Activated CD8-positive, alpha-beta T cell treated with anti-CD3 and anti-CD28 coated beads, Interleukin-2, amount 10 ng/mL, durations not matched to agents 7 days and 5 days (primary cell): Measurements from ENCODE around the gene NEK10. TPM values are rescaled to one million over a fixed set of nuclear protein-coding genes. Genes with fewer than 3 reads are reported as not detected.
"Not testable (repeated sequence)": the region's sequence is repeated elsewhere in the genome, so short reads cannot be mapped to it uniquely, and the experiment has no call there.

Experiments used
- ATAC-seq: fragments of 150-1000 bp; cut with Tn5 transposase; one replicate; pipeline ENCODE4 v1.10.0; 2021; ENCODE audit warnings: moderate library complexity
- CTCF ChIA-PET: fragments of 350-600 bp; sonication (Branson Sonifier 250); formaldehyde crosslinking; loops from one replicate; lab custom pipeline; 2021; ENCODE audit warnings: antibody characterized with exemption; lab: Charles Lee
- POLR2A ChIA-PET: fragments of 350-600 bp; sonication (Branson Sonifier 250); formaldehyde crosslinking; loops from one replicate; lab custom pipeline; 2021; ENCODE audit warnings: antibody characterized with exemption; lab: Charles Lee
- DNase-seq: peaks from one replicate; pipeline ENCODE4 v3.0.0-alpha.2; 2020
- H3K27ac Mint-ChIP-seq: one replicate; pipeline ENCODE4 v1.8.0; 2021; ENCODE audit warnings: mild to moderate bottlenecking, mixed read lengths
- H3K27me3 Mint-ChIP-seq: one replicate; pipeline ENCODE4 v1.8.0; 2021; ENCODE audit warnings: low read depth, mixed read lengths
- H3K36me3 Mint-ChIP-seq: one replicate; pipeline ENCODE4 v1.8.0; 2021; ENCODE audit warnings: low read depth, mixed read lengths
- H3K4me1 Mint-ChIP-seq: one replicate; pipeline ENCODE4 v1.8.0; 2021; ENCODE audit warnings: low read depth, mixed read lengths
- H3K4me3 Mint-ChIP-seq: one replicate; pipeline ENCODE4 v1.8.0; 2021; ENCODE audit warnings: mild to moderate bottlenecking, mixed read lengths
- H3K9me3 Mint-ChIP-seq: one replicate; pipeline ENCODE4 v1.8.0; 2022; ENCODE audit warnings: mixed read lengths; ENCODE audit not compliant: insufficient read depth
- total RNA-seq, 2 experiments: library from RNA; stranded (reverse); gene quantifications; one replicate each; pipeline ENCODE4 v1.2.3, GENCODE V29; 2021

The NEK10 gene
- total RNA-seq, 2 experiments from 2014 or later, result 0.74 to 0.81 TPM

DNA sequence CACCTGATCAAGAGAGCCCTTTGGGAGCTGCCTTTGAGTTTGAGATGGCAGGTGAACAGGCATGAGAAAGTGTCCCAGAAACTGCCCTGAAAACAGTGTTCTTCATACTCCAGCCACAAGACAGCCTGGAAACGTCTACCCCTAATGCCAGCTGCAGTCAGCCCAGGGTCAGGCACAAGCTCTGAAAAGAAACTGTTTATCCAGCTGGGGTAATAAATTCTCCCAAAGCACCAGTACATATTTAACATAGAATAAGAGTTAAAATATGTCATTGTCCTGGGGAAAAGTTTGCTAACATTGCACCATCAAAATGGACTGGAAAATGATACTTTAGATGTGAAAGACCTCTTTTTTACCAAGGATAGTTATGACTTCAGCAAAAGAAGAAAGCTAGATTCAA is 66.3 kb downstream of the NEK10 start:
- Mint-ChIP-seq H3K9me3 (peaks cover 3% of the 10 kb centered on the region), H3K4me3 (no peak overlapping the region)
- CTCF ChIA-PET, result interaction anchor here (1.0 to 1.6 kb wide), 2 partner anchors 164 to 379 kb away, joined by 3 read pairs; no protein-coding TSS in a partner anchor

DNA sequence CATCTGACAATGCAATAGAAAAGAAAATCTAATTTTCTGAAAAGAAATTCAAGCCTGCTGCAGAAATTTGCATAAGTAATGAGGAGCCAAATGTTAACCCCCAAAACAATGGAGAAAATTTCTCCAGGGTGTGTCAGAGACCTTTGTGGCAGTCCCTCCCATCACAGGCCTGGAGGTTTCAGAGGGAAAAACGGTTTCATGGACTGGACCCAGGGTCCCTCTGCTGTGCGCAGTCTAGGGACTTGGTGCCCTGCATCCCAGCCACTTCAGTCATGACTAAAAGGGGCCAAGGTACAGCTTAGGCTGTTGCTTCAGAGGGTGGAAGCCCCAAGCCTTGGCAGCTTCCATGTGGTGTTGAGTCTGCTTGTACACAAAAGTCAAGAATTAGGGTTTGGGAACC is 70.2 kb downstream of the NEK10 start:
- H3K4me3 Mint-ChIP-seq, POLR2A ChIA-PET, H3K36me3 Mint-ChIP-seq, H3K27ac Mint-ChIP-seq, H3K4me1 Mint-ChIP-seq, DNase-seq, H3K27me3 Mint-ChIP-seq, CTCF ChIA-PET, ATAC-seq, H3K9me3 Mint-ChIP-seq: not testable (repeated sequence)

More for the DNA sequence above, 66.3 kb downstream of the NEK10 start:
- DNase-seq, result no peak
- Mint-ChIP-seq H3K27ac (no peak overlapping the region), H3K4me1 (no peaks in the 10 kb centered on the region), H3K27me3 (no peaks in the 10 kb centered on the region), H3K36me3 (peaks cover 1% of the 10 kb centered on the region)
- POLR2A ChIA-PET, result no interaction called here
- no peak for ATAC-seq

DNA sequence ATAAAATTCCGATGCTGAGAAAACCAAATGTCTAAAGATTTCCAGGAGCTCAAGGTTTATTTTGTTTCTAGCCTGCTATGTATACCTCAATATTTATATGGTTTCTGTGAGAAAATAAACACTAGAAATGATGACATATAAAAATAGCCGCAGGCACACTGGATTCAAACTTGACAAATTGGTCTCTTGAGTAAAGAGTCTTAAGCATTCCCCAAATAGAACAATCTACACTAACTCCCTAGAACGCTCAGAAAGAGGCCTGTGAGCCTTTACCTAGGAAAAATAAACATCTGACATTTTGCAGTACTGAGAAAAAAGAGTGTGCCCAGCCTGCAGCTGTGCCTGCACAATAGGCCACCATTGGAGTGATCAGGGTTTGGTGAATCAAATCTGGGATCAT is 75.2 kb downstream of the NEK10 start:
- ChIA-PET CTCF (interaction anchor here (0.9 kb wide), 1 partner anchor 36 kb away, joined by 3 read pairs; no protein-coding TSS in a partner anchor), POLR2A (no interaction called here)
- Mint-ChIP-seq H3K4me3 (no peak overlapping the region), H3K36me3 (peaks cover 1% of the 10 kb centered on the region), H3K9me3 (no peaks in the 10 kb centered on the region), H3K4me1 (no peaks in the 10 kb centered on the region), H3K27ac (no peak overlapping the region), H3K27me3 (no peaks in the 10 kb centered on the region)
- DNase-seq (no peak), ATAC-seq (no peak)

DNA sequence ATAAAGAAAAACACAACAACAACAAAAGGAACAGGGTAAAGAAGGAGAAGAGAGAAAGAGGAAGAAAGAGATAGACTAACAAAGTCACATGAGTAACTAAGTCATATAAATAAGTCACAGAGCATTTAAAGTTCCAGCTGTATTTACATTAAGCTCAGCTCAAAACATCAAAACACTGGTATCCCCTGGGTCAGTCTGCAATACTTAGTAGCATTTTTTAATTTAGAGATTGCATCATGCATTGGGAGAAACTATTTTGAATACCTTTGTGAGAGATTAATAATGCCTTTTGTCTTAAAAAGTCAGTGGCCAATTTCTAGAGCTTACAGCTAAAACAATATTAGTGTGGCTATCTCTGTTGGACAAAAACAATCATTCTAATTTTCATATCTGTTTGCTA is 78.4 kb downstream of the NEK10 start:
- DNase-seq, result no peak
- Mint-ChIP-seq H3K4me1 (no peaks in the 10 kb centered on the region), H3K36me3 (peaks cover 2% of the 10 kb centered on the region), H3K27me3 (no peaks in the 10 kb centered on the region), H3K4me3 (no peak overlapping the region), H3K9me3 (no peaks in the 10 kb centered on the region), H3K27ac (no peak overlapping the region)
- ATAC-seq, result no peak
- ChIA-PET CTCF (no interaction called here), POLR2A (no interaction called here)

DNA sequence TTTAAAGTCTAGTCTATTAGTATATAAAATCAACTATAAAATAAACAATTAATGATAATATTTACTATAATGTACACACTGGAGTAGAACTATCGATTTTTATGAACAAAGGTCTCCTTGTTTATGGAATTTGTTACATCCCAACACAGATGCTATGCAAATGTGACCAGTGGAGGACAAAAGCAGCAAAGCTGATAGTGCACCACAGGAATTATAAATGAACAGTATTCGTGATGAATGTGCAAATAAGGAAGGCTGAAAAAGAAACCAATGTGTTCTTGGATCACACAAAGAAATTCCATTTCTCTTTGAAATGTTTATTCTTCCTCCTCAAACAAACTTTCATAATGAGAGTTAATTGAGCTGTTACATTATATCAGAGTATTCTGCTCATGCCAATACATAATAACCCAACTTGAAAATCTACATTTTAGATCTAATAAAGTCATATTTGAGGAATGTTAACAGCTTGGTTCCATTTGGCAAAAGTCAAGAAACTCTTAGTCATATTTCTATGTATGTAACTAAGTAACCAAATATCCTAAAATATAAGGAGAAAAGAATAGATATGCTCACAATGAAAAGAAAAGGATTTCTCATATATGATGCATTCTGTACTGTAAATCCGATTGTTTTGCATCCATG is 79.3 kb downstream of the NEK10 start:
- Mint-ChIP-seq H3K9me3 (no peaks in the 10 kb centered on the region), H3K27me3 (no peaks in the 10 kb centered on the region), H3K36me3 (peaks cover 2% of the 10 kb centered on the region), H3K27ac (no peak overlapping the region), H3K4me3 (no peak overlapping the region), H3K4me1 (no peaks in the 10 kb centered on the region)
- DNase-seq, result no peak
- ChIA-PET CTCF (no interaction called here), POLR2A (no interaction called here)
- ATAC-seq, result no peak

DNA sequence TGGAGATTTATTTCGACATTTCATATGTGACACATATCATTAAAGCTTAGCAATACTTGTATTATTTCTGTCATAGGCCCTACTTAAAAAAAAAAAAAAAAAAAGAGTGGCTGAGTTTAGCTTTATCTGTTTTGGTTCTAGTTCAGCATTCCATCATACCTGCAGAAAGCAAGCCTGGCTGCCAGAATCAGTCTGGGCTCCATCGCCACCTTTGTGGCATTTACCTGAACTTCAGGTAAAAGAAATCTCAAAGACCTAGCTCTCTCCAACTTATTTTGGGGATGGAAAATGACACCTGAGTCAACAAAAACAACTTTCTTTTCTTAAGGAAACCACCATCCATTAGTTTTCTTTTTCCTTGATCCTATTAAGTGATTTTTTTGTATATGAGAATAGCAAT is 82.1 kb downstream of the NEK10 start:
- ChIA-PET CTCF (no interaction called here), POLR2A (no interaction called here)
- no peak overlapping the region for H3K27ac Mint-ChIP-seq
- H3K4me1 Mint-ChIP-seq, result no peaks in the 10 kb centered on the region
- H3K36me3 Mint-ChIP-seq, result peaks cover 2% of the 10 kb centered on the region
- no peak for DNase-seq
- H3K27me3 Mint-ChIP-seq, result no peaks in the 10 kb centered on the region
- no peaks in the 10 kb centered on the region for H3K9me3 Mint-ChIP-seq
- H3K4me3 Mint-ChIP-seq, result no peak overlapping the region
- no peak for ATAC-seq

DNA sequence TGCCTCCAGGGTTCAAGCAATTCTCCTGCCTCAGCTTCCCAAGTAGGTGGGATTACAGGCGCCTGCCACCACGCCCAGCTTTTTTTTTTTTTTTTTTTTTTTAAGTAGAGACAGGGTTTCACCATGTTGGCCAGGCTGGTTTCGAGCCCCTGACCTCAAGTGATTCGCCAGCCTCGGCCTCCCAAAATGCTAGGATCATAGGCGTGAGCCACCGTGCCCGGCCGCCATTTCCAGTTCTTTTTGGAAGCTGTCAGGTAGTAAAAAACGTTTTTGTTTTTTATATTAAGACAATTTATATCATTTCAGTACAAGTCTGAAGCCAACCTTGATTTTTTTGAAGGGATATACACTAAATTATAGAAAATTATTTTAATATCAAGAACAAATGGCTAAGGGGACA is 82.7 kb downstream of the NEK10 start:
- H3K27me3 Mint-ChIP-seq, CTCF ChIA-PET, H3K27ac Mint-ChIP-seq: not testable (repeated sequence)

DNA sequence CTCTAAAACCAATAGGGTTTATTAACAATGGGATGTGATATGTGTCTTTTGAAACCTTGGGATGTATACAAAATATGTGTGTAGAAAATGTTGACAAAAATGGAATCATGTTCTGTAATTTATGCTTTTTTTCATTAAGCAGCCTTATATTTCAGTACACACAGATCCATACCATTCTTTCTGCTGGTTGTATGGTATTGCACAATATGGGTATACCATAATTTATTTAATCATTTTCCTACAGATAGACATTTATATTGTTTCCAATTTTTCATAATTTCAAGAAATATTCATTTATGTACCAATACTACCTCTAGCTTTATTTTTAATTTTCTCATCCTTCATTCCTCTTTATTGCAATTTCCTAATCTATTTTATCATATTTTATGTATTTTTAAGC is 83.5 kb downstream of the NEK10 start:
- Mint-ChIP-seq H3K4me3 (no peak overlapping the region), H3K27me3 (no peaks in the 10 kb centered on the region), H3K36me3 (peaks cover 2% of the 10 kb centered on the region), H3K9me3 (no peaks in the 10 kb centered on the region), H3K4me1 (no peaks in the 10 kb centered on the region), H3K27ac (no peak overlapping the region)
- ATAC-seq (no peak), DNase-seq (no peak)
- CTCF ChIA-PET, result no interaction called here
- POLR2A ChIA-PET, result no interaction called here

More for the DNA sequence above, 82.7 kb downstream of the NEK10 start:
- H3K4me1 Mint-ChIP-seq, H3K4me3 Mint-ChIP-seq, H3K9me3 Mint-ChIP-seq, POLR2A ChIA-PET, ATAC-seq, DNase-seq, H3K36me3 Mint-ChIP-seq: not testable (repeated sequence)

DNA sequence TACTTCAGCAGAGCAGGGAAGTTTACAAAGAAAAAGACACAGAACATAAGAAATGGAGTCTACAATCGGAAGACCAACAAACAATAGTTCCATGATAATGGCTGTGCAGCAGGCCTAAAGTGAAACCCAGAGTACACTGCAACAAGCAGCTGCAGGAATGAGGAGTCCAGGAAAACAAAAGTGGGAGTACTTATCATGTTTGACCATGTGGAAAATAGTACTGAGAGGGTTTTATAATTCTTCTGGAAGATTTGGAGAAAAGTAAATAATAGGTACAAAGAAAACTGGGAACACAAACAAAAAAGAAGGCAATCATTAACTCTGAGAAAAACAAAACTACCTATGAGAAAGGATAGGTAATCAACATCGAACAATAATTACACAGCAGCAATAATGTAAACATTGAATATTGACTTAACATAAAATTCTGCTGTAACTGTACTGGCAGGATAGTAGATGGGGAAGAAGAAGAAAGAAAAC is 87.5 kb downstream of the NEK10 start:
- H3K4me1 Mint-ChIP-seq, result no peaks in the 10 kb centered on the region
- no peaks in the 10 kb centered on the region for H3K27me3 Mint-ChIP-seq
- POLR2A ChIA-PET, result no interaction called here
- H3K4me3 Mint-ChIP-seq, result no peak overlapping the region
- H3K27ac Mint-ChIP-seq, result no peak overlapping the region
- no peak for DNase-seq
- H3K36me3 Mint-ChIP-seq, result no peaks in the 10 kb centered on the region
- no peaks in the 10 kb centered on the region for H3K9me3 Mint-ChIP-seq
- no peak for ATAC-seq
- CTCF ChIA-PET, result no interaction called here

DNA sequence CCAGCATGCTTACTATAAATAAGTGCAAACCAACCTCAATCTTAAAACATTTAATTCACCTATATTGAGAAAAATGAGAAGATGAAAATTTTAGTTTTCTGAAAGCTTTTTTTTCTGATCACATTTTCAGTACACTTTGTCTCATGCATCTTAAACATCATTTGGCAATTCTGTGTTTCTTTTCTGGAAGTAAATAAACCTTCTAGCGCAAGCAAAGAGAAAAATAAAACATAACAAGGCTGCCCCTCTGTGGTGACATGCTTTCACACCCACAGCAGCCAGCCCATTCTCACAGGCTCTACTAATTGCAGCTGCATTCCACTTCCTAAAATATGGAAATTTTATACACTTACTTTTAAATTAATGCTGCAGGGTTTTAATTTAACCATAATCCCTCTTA is 90.1 kb downstream of the NEK10 start:
- ATAC-seq, result no peak
- no peaks in the 10 kb centered on the region for H3K9me3 Mint-ChIP-seq
- CTCF ChIA-PET, result interaction anchor here (1.1 kb wide), 1 partner anchor 402 kb away, joined by 3 read pairs; no protein-coding TSS in a partner anchor

DNA sequence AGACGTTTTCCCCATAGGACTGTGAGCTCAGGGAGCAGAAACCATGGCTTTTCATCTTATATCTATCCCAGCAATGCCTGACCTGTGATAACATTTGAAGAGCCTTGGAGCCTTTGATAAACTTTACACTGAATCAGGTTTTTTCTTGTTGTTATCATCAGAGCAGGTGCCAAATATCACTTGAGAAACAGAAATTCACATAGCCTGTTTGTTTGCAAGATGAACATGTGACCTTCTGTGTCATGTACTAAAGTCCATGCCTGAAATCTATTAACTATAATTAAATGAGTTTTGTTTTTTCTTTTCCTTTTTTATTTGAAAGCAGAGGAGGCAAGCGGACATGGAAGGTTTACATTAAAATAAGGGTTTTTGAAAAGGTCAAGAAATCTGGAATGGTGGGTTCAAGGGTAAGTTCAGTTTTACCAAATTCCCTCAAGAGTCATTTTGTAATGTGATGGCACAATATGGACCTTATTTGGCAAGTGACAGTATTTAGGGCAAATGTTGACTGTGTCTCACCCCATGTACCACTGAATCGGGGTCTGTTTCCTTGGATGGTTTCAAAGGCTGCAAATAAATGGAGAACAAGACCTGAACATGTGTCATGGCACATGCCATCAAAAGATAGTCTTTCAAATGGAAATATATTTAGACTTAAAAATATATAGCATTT is 90.7 kb downstream of the NEK10 start:
- H3K9me3 Mint-ChIP-seq, result no peaks in the 10 kb centered on the region
- no peak for DNase-seq
- H3K27me3 Mint-ChIP-seq, result no peaks in the 10 kb centered on the region
- no peak overlapping the region for H3K4me3 Mint-ChIP-seq
- ChIA-PET CTCF (interaction anchor here (1.1 kb wide), 1 partner anchor 403 kb away, joined by 3 read pairs; no protein-coding TSS in a partner anchor), POLR2A (interaction anchor here (0.6 kb wide), 1 partner anchor 967 kb away, joined by 3 read pairs; no protein-coding TSS in a partner anchor)
- H3K36me3 Mint-ChIP-seq, result no peaks in the 10 kb centered on the region
- H3K27ac Mint-ChIP-seq, result no peak overlapping the region
- no peaks in the 10 kb centered on the region for H3K4me1 Mint-ChIP-seq
- no peak for ATAC-seq

More for the DNA sequence above, 90.1 kb downstream of the NEK10 start:
- no peaks in the 10 kb centered on the region for H3K36me3 Mint-ChIP-seq
- no peak for DNase-seq
- H3K27me3 Mint-ChIP-seq, result no peaks in the 10 kb centered on the region
- POLR2A ChIA-PET, result no interaction called here
- H3K27ac Mint-ChIP-seq, result no peak overlapping the region
- H3K4me1 Mint-ChIP-seq, result no peaks in the 10 kb centered on the region
- no peak overlapping the region for H3K4me3 Mint-ChIP-seq

DNA sequence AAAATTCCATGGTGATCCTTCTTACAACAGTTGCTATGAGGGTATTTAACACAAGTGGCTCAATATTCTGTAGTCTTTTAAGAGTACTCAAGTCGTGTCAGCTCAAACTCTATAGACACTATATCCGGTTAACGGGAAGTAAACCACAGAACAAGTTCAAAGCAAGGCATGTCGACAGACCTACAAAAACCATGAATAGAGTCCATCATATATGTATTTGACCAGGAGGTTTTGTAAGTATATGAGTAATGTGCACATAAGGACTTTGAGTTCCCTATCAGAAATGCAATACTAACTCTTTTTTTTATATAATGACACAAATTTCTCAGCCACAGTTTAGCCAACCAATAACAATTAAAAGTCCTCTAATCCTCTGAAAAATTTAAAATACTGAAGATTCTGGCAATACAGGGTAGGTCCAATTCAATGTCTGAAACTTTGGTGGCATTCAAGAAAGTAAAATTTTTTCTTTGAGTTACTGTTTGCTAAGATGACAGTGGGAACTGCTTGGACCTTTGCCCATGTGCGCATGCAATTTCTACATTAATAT is 93.7 kb downstream of the NEK10 start:
- no peak for ATAC-seq
- POLR2A ChIA-PET, result no interaction called here
- Mint-ChIP-seq H3K27ac (no peak overlapping the region), H3K4me1 (no peaks in the 10 kb centered on the region), H3K4me3 (no peak overlapping the region), H3K9me3 (no peaks in the 10 kb centered on the region), H3K36me3 (no peaks in the 10 kb centered on the region), H3K27me3 (no peaks in the 10 kb centered on the region)
- DNase-seq, result no peak
- CTCF ChIA-PET, result no interaction called here
